Sigmoid colon (tissue), 3 donors: ENCODE data around the gene PDZRN3.

ENCODE experiments used
- POLR2A ChIP-seq, 2 donors: fragments of 450-650 bp; IDR thresholded peaks; one replicate each; pipeline ENCODE4 v1.6.1; 2016; ENCODE audit warnings: antibody characterized with exemption in 2 of 2, mild to moderate bottlenecking in 2 of 2, moderate library complexity in 2 of 2
- TF ChIP-seq, protein P1 (sequence below), 4 experiments: fragments of 450-650 bp in 3 of 4; fragments of 200-600 bp in 1 of 4; IDR thresholded peaks; one replicate each; pipeline ENCODE4 v1.5.1; 2016 to 2019; ENCODE audit warnings: antibody characterized with exemption in 4 of 4, mild to moderate bottlenecking in 3 of 4, moderate library complexity in 2 of 4

DNA sequence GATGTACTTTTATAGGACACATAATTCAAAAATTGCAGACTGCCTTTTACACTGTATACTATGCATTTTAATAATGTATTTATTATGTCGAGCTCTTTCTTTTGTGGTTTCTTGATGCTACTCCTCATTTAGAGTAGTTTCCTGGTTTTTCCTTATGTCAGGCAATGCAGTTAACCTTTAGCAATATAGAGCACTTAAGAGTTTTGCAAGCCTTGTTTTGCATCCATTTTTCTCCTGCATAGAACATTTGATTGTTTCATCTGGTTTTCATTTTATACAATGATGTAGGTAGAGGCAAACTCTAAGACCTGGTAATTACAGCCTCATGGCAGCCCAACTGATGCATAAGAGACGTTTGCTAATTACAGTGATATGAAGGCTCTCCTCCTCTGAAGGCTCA is 86.3 kb downstream of the PDZRN3 start:
- TF ChIP-seq, protein P1, sequence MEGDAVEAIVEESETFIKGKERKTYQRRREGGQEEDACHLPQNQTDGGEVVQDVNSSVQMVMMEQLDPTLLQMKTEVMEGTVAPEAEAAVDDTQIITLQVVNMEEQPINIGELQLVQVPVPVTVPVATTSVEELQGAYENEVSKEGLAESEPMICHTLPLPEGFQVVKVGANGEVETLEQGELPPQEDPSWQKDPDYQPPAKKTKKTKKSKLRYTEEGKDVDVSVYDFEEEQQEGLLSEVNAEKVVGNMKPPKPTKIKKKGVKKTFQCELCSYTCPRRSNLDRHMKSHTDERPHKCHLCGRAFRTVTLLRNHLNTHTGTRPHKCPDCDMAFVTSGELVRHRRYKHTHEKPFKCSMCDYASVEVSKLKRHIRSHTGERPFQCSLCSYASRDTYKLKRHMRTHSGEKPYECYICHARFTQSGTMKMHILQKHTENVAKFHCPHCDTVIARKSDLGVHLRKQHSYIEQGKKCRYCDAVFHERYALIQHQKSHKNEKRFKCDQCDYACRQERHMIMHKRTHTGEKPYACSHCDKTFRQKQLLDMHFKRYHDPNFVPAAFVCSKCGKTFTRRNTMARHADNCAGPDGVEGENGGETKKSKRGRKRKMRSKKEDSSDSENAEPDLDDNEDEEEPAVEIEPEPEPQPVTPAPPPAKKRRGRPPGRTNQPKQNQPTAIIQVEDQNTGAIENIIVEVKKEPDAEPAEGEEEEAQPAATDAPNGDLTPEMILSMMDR (IDR thresholded peaks at IDR 0.05): no peak
- no peak for TF ChIP-seq POLR2A (IDR thresholded peaks at IDR 0.05)
